Activated naive CD4-positive, alpha-beta T cell treated with anti-CD3 and anti-CD28 coated beads, Interleukin-2, amount 10 ng/mL, durations not matched to agents 5 hours and 36 hours (primary cell): ENCODE results near the gene MRPS14. TPM values are rescaled to one million over a fixed set of nuclear protein-coding genes. Genes with fewer than 3 reads are reported as not detected.

ENCODE experiments used
- total RNA-seq, 2 experiments: library from RNA; stranded (reverse); gene quantifications; one replicate each; pipeline ENCODE4 v1.2.3, GENCODE V29; 2021

Gene MRPS14
- total RNA-seq: 10 to 100 TPM; 30.1 to 32.9 TPM

GRCh38 chr1:175023043-175023921 is at the start of gene MRPS14:
Gene MRPS14, minus strand, starts transcription at chr1:175023425. Its CDS starts 17 bp downstream, at chr1:175023408.

GRCh38 chr1:175067362-175068106 is 44.3 kb upstream of the MRPS14 start, which contains the start of gene TNN:
Gene TNN, plus strand, starts transcription at chr1:175067833. Its CDS starts 9,586 bp downstream, at chr1:175077419.

GRCh38 chr1:174999936-175000696 is 23.1 kb downstream of the MRPS14 start, which contains the start of gene CACYBP:
Gene CACYBP, plus strand, starts transcription at chr1:174999947. Its CDS starts 234 bp downstream, at chr1:175000181.

Other genes starting within 250 kb of the MRPS14 start
- gene CACYBP, start 23.5 kb downstream of the MRPS14 start, total RNA-seq: 100 to 1,000 TPM; 133 to 158 TPM
- not detected for gene TNN, start 44.4 kb upstream of the MRPS14 start, total RNA-seq
- 10 to 100 TPM; 68.7 to 70.7 TPM for gene KIAA0040, start 169.4 kb upstream of the MRPS14 start, total RNA-seq